Middle frontal gyrus (tissue), 1 donor: ENCODE data around the gene EHBP1.

Source experiments
- DNase-seq: peaks from one replicate; pipeline ENCODE4 v3.0.0-alpha.2; 2015; ENCODE audit warnings: low spot score; ENCODE audit errors: extremely low spot score

Gene EHBP1

DNA sequence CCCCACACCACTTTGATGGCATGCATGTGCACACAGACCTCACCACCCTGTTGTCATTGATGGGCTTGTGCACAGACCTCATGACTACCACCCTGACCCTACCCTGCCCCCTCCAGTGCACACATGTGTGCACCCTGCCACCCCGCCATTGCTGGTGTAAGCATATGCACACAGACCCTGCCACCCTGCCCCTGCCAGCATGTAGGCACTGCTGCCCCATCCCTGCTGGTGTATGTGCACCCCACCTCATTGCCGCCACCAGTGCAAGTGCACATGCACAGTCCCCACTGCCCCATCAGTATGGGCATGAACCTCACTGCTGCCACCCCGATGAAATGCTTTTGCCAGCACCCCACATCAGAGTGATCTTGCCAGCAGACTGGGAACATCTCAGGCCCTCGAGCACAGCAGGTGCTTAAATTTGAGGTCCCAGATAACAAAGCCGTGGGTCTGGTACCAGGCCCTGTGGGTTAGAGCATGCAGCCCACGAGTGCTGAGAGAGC, 169.4 kb downstream of the EHBP1 start:
- DNase-seq, result no peak

- no peak for DNase-seq
These were observed 175.8 kb downstream of the EHBP1 start for GRCh38 chr2:62881162-62881795.

DNA sequence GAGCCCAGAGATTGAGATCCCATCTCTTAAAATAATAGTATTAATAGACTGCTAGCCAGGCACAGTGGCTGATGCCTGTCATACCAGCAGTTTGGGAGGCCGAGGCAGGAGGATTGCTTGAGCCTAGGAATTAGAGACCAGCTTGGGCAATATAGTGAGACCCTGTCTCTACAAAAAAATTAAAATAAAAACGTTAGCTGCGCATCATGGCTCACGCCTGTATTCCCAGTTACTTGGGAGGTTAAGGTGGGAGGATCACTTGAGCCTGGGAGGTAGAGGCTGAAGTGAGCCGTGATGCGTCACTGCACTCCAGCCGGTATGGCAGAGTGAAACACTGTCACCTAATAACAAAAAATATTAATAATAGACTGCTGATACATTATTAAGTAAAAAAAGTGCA, 178.1 kb downstream of the EHBP1 start:
- DNase-seq, result no peak

DNA sequence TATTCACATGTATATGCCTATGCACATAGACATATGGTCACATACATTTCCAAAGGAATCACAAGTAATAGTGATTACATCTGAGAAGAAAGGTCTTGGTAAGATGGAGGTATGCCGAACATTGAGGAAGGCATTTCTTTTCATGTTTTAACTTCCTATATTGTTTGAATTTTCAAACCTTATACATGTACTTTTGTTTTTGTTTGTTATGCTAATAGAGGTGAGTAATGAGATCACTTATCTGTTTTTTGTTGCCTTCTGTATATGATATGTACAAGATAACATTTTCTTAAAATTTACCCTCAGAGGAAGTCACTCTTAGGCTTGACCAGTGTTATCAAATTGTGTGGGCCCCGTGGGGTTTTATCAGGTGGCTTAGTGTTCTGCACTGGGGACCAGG, 178.6 kb downstream of the EHBP1 start:
- no peak for DNase-seq

DNA sequence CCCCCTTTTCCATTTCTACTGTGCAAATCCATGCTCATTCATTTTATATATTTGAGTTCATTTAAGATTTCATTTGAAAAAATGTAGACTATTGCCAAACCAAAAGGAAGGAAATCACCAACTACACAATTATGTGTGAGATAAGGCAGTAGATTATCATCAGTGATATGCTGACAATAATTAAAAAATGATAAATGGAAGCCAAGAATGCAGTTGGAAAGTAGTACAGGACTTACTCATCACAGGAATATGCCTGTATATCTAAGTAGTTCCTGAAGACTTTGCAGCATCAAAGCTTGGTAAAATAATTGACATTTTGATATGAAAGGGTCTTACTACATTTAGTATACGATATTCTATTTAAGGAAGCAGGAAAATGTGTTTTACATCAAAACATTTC, 179.0 kb downstream of the EHBP1 start:
- DNase-seq, result no peak

GRCh38 chr2:62894966-62895631, 189.6 kb downstream of the EHBP1 start:
- DNase-seq, result no peak

- DNase-seq, result no peak
These were observed 190.1 kb downstream of the EHBP1 start for GRCh38 chr2:62895632-62896009.

- no peak for DNase-seq
These were observed 191.8 kb downstream of the EHBP1 start for GRCh38 chr2:62897187-62897827.

DNA sequence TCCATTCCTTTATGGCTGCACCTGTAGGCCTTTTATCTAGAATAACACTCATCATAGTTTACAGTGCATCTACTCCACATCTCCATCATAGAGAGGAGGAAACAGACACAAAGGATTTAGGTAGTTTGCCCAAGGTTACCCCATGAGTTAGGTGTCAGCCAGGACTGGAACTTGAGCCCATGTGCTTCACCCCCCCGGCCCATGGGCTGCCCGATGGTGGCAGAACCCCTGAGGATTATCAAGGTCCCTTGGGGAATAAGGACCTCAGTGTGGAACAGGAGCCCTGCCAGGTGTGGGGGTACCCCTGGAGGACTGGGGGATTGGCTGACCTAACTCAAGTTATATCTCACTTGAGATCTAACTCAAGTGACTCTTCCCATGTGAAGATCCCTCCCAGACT, 198.8 kb downstream of the EHBP1 start:
- DNase-seq, result no peak

DNA sequence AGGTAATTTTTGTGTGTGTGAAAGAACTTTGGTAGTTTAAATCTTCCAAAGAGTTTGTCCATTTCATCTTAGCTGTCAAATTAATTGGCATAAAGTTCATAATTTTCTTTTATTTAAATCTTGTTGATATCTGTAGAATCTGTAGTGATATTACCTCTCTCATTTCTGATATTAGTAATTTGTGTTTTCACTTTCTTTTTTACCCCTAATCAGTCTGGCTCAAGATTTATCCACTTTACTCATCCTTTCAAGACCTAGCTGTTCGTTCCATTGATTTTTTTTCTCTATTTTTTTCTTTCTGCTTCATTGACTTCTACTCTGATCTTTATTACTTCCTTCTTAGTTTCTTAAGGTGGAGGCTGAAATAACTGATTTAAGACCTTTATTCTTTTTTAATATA, 202.6 kb downstream of the EHBP1 start:
- no peak for DNase-seq

- DNase-seq, result no peak
These were observed 207.8 kb downstream of the EHBP1 start for GRCh38 chr2:62913311-62913710.

- no peak for DNase-seq
These were observed 213.5 kb downstream of the EHBP1 start for GRCh38 chr2:62919041-62919440.

GRCh38 chr2:62920070-62920469, 214.6 kb downstream of the EHBP1 start:
- no peak for DNase-seq

GRCh38 chr2:62923242-62923641, 217.7 kb downstream of the EHBP1 start:
- DNase-seq, result no peak

DNA sequence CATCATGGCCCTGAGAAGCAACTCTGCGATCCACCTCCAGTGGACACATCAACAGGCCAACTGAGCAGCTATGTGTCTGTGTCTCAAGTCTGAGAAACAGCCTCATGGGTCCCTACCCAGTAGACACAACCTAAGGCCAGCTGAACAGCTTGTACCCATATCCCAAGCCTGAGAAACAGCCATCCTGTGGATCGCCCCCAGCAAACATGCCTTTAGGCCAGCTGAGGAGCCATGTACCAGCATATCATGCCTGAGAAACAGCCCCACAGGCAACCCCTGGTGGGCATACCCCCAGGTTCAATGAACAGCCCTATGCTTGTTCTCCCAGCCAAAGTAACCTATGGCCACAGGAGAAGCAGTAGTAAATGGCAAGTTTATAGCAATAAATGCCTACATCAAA, 218.4 kb downstream of the EHBP1 start:
- DNase-seq, result no peak

DNA sequence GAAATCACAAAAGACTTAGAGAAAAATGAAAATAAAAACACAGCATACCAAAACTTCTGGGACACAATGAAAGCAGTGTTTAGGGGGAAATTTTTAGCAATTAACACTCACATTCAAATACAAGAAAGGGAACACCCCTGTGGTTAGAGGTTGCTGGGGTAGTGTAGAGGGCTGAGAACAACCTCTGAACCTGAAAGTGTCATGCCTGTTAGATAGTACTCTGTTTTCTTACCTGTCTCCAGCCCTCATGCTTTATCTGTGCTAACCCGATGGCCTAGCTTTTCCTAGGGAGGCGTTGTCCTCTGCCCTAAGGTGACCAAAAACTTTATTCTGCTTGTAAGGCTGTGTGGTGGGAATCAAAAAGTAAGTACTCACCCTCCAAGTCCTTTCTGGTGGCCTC, 222.5 kb downstream of the EHBP1 start:
- no peak for DNase-seq

GRCh38 chr2:62931536-62931935, 226.0 kb downstream of the EHBP1 start:
- no peak for DNase-seq

- DNase-seq, result no peak
These were observed 227.9 kb downstream of the EHBP1 start for GRCh38 chr2:62933398-62933917.

- no peak for DNase-seq
These were observed 229.0 kb downstream of the EHBP1 start for GRCh38 chr2:62934517-62934916.

DNA sequence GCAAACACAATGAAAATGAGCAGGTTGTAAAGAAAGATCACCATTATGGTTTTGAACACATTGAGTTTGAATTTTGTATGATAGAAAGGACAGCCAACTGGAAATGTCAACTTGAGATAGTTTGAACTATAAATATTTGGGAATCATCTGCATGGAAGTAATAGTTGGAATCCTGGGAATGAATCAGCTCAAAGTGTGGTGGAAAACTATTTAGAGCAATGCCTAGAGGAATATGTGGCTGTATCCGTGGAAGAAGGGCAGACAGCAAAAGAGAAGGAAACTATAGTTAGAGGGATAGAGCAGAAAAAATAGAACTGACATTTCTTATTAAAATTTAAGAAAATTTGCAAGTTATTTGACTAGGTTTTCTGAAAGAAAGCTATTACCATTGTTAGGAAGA, 232.6 kb downstream of the EHBP1 start:
- no peak for DNase-seq

- DNase-seq, result no peak
These were observed 234.4 kb downstream of the EHBP1 start for GRCh38 chr2:62939735-62940491.

- DNase-seq, result no peak
These were observed 235.2 kb downstream of the EHBP1 start for GRCh38 chr2:62940697-62941096.
